DND-41 (cell line): Measurements from ENCODE around the gene KIF1C.

Experiments used
- EZH2 ChIP-seq: IDR thresholded peaks from 3 replicates; pipeline ENCODE4 v1.6.1; 2012; ENCODE audit warnings: borderline replicate concordance, low read depth, mild to moderate bottlenecking, moderate library complexity, low read length, inconsistent platforms; ENCODE audit not compliant: severe bottlenecking
- TF ChIP-seq, protein P1 (sequence below): IDR thresholded peaks from 2 replicates; pipeline ENCODE4 v1.5.1; 2012; ENCODE audit warnings: borderline replicate concordance, low read length, moderate library complexity, mild to moderate bottlenecking; ENCODE audit not compliant: poor library complexity, severe bottlenecking; ENCODE audit errors: extremely low read depth

DNA sequence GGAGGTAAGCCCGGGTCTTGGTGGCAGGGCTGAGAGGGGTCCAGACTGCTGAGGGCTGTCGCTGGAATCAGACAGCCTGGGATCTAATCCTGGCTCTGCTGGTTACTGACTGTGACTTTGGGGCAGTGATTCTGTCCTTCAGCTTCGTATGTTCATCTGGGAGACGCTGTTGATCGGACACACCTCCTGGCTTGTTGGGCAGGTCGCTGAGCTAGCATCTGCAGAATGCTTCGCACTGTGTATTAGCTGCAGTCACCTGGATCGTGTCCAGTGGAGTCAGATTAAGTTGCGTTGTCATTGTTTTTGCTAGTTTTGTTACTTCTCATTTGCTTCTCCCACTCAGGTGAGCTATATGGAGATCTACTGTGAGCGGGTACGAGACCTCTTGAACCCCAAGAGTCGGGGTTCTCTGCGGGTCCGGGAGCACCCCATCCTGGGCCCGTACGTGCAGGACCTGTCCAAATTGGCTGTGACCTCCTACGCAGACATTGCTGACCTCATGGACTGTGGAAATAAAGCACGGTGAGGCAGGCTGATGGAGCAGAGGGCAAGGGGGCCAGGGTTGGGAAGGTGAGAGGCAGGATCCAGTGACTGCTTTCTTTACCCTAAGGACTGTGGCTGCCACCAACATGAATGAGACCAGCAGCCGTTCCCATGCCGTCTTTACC lies 4.5 kb downstream of the KIF1C start:
- TF ChIP-seq, protein P1, sequence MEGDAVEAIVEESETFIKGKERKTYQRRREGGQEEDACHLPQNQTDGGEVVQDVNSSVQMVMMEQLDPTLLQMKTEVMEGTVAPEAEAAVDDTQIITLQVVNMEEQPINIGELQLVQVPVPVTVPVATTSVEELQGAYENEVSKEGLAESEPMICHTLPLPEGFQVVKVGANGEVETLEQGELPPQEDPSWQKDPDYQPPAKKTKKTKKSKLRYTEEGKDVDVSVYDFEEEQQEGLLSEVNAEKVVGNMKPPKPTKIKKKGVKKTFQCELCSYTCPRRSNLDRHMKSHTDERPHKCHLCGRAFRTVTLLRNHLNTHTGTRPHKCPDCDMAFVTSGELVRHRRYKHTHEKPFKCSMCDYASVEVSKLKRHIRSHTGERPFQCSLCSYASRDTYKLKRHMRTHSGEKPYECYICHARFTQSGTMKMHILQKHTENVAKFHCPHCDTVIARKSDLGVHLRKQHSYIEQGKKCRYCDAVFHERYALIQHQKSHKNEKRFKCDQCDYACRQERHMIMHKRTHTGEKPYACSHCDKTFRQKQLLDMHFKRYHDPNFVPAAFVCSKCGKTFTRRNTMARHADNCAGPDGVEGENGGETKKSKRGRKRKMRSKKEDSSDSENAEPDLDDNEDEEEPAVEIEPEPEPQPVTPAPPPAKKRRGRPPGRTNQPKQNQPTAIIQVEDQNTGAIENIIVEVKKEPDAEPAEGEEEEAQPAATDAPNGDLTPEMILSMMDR, result no peak
- TF ChIP-seq EZH2, result no peak
